Measurements from ENCODE around the gene PARP1.

Gene PARP1

DNA sequence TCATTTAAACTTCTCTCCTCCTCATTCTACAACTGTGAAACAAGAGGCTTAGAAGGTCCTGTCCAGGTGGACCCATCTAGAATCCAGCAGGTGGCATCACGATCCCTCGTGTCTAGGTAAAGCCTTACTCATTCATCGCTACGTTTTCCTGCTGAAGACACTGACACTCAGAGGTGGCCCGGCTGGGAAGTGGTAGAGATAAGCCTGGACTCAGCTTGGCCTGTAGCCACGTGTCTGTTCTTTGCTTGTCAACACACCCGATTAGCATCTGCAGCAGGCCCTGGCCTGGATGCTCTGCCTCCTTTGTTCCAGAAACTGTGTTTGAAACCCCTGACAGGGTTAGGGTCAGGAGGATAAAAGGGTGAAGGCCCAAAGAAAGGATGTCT, 43.4 kb downstream of the PARP1 start:
- peak overlapping the region; percentile 29 for H3K27ac Mint-ChIP-seq
- H3K4me3 Mint-ChIP-seq, result no peak overlapping the region
- H3K36me3 Mint-ChIP-seq (ENCODE audit: low read depth), result peaks cover 99% of the 10 kb centered on the region
- no peaks in the 10 kb centered on the region for H3K4me1 Mint-ChIP-seq (ENCODE audit: low read depth)
- DNase-seq, result no peak
- no peaks in the 10 kb centered on the region for H3K27me3 Mint-ChIP-seq
- H3K9me3 Mint-ChIP-seq, result no peaks in the 10 kb centered on the region

DNA sequence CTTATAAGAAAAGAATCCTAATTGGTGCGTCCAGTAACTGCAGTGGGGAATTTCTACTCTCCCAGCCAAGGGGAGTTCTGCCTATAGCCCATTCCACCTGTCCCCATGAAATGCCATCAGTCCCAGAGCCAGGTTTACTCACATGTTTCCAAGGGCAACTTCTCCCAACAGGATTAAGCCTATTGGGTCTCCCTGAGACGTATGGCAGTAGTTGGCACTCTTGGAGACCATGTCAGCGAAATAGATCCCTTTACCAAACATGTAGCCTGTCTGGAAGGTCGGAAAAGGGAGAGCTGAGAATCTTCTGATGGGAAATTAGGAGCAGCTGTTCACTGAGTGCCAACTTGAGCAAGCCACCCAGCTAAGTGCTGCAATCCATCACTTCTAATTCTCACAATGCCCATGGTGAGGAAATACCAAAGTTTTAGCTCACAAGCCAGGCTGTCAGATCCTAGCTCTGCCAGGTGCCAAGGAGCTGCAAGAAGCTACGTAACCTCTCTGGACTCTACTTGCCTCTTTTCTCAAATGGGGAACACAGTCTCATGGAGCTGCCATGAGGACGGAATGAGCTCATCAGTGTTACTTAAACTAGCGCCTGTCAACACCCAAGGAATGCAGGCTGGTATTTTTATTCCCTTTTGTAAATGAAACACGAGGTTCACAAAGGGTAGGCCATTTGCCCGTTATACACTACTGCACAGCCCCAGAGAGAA, 43.9 kb downstream of the PARP1 start:
- H3K4me1 Mint-ChIP-seq (ENCODE audit: low read depth), result no peaks in the 10 kb centered on the region
- no peaks in the 10 kb centered on the region for H3K27me3 Mint-ChIP-seq
- H3K9me3 Mint-ChIP-seq, result no peaks in the 10 kb centered on the region
- no peak overlapping the region for H3K27ac Mint-ChIP-seq
- H3K36me3 Mint-ChIP-seq (ENCODE audit: low read depth), result peaks cover 99% of the 10 kb centered on the region
- no peak overlapping the region for H3K4me3 Mint-ChIP-seq
- no peak for DNase-seq

DNA sequence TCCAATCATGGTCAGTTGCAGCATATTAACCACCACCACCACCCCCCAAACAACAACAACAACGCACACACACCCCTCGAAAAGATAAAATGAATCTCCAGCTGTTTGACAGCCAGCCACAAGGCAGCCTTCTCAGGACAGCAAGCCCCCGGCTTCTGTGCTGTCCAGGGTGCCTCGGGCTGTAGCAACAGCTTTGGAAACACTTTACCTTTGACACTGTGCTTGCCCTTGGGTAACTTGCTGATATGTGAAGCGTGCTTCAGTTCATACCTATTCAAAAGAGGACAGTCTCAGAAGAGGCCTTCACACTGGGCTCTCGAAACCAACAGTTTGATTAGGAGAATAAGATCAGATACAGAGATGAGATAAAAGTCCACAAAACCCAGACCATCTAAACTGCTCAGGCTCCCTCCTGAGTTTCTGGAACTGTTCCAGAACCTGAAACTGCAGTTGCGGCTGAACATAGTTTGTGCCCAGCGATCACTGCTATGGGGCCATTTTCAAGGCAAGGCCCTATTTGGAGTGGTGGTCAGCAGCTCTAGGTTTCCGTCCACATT, 44.9 kb downstream of the PARP1 start:
- H3K27me3 Mint-ChIP-seq, result no peaks in the 10 kb centered on the region
- no peaks in the 10 kb centered on the region for H3K4me1 Mint-ChIP-seq (ENCODE audit: low read depth)
- no peak overlapping the region for H3K27ac Mint-ChIP-seq
- no peak overlapping the region for H3K4me3 Mint-ChIP-seq
- DNase-seq, result no peak
- H3K36me3 Mint-ChIP-seq (ENCODE audit: low read depth), result peaks cover 99% of the 10 kb centered on the region
- H3K9me3 Mint-ChIP-seq, result no peaks in the 10 kb centered on the region

DNA sequence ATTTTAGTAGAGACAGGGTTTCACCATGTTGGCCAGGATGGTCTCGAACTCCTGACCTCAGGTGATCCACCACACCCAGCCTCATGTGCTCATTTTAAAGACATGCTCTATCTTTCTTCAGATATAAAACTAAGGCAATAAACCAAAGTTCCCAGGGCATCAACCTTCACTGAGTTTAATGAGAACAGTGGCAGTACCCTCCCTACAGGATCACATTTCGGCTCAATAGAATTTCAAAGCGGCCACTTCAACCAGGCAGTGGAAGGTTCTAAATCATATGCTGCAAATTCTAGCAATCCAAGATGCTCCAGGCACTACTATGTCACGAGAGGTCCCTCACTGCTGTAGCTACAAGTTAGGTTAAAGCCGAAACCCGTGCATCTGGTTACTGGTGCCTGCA, 45.5 kb downstream of the PARP1 start:
- H3K27ac Mint-ChIP-seq, result peak overlapping the region; percentile 44
- H3K36me3 Mint-ChIP-seq (ENCODE audit: low read depth), result peaks cover 99% of the 10 kb centered on the region
- H3K4me3 Mint-ChIP-seq, result no peak overlapping the region

DNA sequence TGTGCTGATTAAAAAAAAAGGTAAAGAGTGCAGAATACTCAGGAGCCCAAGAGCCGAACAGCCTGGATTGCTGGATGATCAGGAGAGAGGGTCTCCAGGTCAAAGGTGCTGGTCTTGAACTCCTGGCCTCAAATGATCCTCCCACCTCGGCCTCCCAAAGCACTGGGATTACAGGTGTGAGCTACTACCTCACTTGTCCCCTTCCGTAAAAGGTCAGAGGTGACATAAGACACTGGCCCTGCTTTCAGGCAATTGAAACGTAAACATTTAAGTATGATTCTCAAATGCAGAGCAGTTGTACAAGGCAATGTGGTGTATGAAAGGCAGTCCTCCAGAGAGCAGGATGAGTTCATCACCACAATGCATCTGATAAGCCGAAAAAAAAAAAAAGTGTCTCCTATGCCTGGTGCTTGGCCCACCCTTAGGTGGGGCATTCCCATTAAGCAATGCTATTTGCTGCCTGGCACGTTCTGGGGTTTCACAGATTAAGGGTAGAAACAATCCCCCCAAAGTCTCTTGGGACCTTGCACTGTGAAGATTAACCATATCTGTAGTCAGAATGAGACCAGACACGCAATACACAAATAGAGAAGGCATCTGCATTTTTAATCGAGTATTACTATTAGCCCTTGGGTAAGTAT, 47.7 kb downstream of the PARP1 start:
- Mint-ChIP-seq H3K9me3 (no peaks in the 10 kb centered on the region), H3K4me3 (no peak overlapping the region), H3K36me3 (ENCODE audit: low read depth) (peaks cover 99% of the 10 kb centered on the region), H3K27ac (peak overlapping the region; percentile 2), H3K27me3 (no peaks in the 10 kb centered on the region), H3K4me1 (ENCODE audit: low read depth) (no peaks in the 10 kb centered on the region)
- no peak for DNase-seq

More for the DNA sequence above, 45.5 kb downstream of the PARP1 start:
- Mint-ChIP-seq H3K4me1 (ENCODE audit: low read depth) (no peaks in the 10 kb centered on the region), H3K9me3 (no peaks in the 10 kb centered on the region), H3K27me3 (no peaks in the 10 kb centered on the region)
- no peak for DNase-seq

DNA sequence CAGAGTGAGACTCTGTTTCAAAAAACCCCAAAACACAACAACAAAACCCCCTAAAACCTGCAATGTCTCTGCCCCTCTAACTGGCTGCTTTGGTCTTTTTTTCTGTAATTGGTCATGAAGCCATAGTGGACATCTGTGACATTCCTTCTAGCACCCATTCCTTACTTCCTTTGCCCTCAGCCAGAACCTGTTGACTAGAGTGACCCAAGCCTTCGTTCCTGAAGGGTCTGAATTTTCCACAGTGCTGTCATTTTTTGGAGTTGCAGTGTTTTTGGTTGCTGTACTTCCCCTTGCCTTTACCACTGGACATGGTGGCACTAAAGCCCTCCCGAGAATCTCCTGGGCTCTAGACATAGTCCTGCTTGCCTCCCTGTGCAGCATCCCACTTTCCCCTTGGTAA, 50.5 kb downstream of the PARP1 start:
- Mint-ChIP-seq H3K27ac (peak overlapping the region; percentile 52), H3K4me3 (no peak overlapping the region), H3K4me1 (ENCODE audit: low read depth) (no peaks in the 10 kb centered on the region), H3K36me3 (ENCODE audit: low read depth) (peaks cover 73% of the 10 kb centered on the region), H3K9me3 (no peaks in the 10 kb centered on the region), H3K27me3 (no peaks in the 10 kb centered on the region)
- DNase-seq, result no peak

DNA sequence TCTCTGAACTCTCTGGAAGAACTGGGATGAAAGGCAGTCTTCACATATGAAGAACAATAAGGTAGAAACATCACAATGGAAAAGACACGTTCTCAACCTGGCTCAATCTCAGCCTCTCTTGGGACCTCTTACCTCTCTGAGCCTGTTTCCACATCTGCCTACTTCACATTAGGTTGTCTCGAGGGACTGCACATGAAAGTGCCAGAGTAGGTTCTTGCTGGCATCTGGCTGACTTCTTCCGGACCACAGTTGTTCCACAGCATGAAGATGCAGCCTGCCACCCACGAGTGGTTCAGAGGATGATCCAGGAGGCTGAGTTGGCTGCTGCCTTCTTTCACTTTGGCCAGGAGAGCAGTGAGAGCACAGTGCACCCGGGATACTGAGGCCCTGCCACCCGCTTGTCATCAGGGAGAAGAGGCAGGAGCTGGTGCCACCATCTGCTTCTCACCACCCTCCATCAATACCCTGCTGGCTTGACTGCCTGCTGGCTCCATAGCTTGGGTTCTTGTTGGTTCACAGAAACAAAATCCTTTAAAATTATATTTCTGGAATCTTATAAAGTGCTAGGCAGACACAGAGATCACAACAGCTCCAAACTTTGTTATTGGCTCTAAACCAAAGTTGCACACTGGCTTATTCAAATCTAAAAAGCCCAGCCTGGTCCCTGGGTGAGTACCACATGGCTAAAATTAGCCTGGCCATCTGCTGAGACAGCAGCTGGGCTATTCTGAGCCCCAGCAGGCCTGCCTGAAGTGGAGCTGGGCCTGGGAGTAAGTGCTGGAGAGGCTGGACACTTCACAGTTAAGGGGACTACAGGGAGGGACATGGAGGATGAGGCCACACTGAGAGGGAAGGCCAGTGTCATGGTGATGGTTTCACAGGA, 52.0 kb downstream of the PARP1 start:
- Mint-ChIP-seq H3K4me1 (ENCODE audit: low read depth) (no peaks in the 10 kb centered on the region), H3K4me3 (no peak overlapping the region), H3K27ac (peak overlapping the region; percentile 33), H3K27me3 (no peaks in the 10 kb centered on the region), H3K9me3 (no peaks in the 10 kb centered on the region), H3K36me3 (ENCODE audit: low read depth) (peaks cover 58% of the 10 kb centered on the region)
- DNase-seq, result no peak

DNA sequence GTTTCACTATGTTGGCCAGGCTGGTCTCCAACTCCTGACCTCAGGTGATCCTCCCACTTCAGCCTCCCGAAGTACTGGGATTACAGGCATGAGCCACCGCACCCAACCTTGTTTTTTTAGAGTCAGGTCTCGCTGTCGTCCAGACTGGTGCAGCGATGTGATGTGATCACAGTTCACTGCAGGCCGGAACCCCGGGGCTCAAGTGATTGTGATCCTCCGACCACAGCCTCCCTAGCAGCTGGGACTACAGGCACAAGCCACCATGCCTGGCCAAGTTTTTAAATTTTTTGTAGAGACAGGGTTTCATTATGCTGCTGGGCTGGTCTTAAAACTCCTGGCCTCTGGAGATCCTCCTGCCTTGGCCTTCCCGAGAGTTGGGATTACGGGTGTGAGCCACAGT, 52.9 kb downstream of the PARP1 start:
- peaks cover 50% of the 10 kb centered on the region for H3K36me3 Mint-ChIP-seq (ENCODE audit: low read depth)
- H3K4me1 Mint-ChIP-seq (ENCODE audit: low read depth), result peaks cover 5% of the 10 kb centered on the region
- H3K27me3 Mint-ChIP-seq, result no peaks in the 10 kb centered on the region
- no peak overlapping the region for H3K4me3 Mint-ChIP-seq
- H3K27ac Mint-ChIP-seq, result no peak overlapping the region
- no peak for DNase-seq
- H3K9me3 Mint-ChIP-seq, result no peaks in the 10 kb centered on the region

DNA sequence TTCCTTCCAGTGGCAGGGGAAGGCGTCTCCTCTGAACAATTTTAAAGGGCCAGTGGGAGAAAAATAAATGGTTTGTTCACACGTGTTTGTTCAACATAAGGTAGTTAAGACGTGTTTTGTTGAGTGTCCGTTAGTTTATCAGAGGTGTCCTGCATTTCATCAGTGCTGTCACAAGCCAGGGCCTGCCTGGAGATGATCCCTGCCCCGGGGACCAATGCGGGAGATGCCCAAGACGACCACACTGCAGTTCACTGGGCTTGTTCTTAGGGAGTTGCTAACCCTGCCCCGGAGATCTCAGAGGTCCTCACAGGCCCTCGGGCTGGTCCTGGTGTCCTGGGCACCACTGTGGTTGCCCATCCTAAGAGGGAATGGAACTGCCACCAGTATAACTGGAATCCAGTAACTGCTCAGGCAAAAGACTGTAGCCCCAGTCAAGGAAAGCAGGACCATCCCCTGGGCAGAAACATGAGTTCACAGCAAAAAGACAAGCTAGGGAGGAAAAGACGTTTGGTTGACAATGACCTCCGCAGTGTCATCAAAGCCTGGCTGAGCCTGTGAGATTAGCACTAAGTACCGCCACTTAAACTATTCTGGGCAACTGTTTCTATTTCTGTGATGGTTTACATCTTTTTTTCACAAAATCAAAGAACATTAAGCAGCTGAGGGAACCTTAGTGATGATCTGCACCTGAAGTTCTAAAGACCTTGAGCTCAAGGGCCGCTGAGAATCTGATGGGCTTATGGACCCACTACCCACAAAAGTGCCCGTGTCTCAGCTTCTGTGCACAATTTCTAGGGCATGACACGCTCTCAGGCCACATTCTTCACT, 54.0 kb downstream of the PARP1 start:
- Mint-ChIP-seq H3K4me1 (ENCODE audit: low read depth) (peaks cover 5% of the 10 kb centered on the region), H3K27me3 (no peaks in the 10 kb centered on the region), H3K9me3 (no peaks in the 10 kb centered on the region), H3K36me3 (ENCODE audit: low read depth) (peaks cover 39% of the 10 kb centered on the region), H3K27ac (no peak overlapping the region), H3K4me3 (no peak overlapping the region)
- no peak for DNase-seq

DNA sequence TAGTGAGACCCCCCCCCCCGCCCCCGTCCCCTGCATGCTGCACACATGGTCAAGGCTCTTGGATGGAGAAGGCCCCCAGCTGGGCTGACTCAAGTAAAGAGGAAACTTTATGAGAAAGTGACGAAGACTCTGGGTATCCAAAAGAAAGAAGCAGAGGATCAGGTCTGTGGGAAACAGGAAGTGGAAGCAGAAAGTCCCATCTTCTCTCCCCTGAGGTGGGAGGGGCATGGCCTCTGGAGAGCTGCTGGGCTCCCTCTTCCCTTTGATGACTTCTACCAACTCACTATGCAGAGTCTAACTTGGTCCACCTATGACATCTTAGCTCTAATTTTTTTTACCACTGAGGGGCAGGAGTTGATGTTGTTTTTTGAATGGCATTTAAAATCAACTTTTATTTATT, 56.2 kb downstream of the PARP1 start:
- peak overlapping the region; percentile 10 for H3K27ac Mint-ChIP-seq
- H3K4me1 Mint-ChIP-seq (ENCODE audit: low read depth), result peaks cover 5% of the 10 kb centered on the region
- no peaks in the 10 kb centered on the region for H3K27me3 Mint-ChIP-seq
- no peaks in the 10 kb centered on the region for H3K9me3 Mint-ChIP-seq
- peaks cover 17% of the 10 kb centered on the region for H3K36me3 Mint-ChIP-seq (ENCODE audit: low read depth)
- no peak for DNase-seq
- H3K4me3 Mint-ChIP-seq, result no peak overlapping the region

DNA sequence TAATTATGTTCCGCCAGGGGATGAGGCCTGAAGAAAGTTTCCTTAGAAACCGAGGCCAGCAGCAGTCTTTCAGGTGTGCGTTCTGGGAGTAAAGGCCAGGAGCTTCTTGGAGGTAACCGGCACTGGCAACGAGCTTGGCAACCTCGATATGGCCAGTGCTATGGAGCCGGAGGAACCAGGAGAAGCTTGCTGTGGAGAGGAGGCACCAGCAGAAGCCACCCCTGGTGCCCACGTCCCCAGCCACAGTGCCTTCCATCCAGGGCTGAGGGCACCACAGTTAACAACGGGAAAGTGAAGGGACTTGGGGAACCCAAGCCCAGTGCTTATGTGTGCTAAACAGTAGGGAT, 57.4 kb downstream of the PARP1 start:
- Mint-ChIP-seq H3K4me1 (ENCODE audit: low read depth) (peaks cover 5% of the 10 kb centered on the region), H3K36me3 (ENCODE audit: low read depth) (peaks cover 5% of the 10 kb centered on the region), H3K27me3 (no peaks in the 10 kb centered on the region), H3K9me3 (no peaks in the 10 kb centered on the region), H3K4me3 (no peak overlapping the region), H3K27ac (no peak overlapping the region)
- DNase-seq, result no peak

DNA sequence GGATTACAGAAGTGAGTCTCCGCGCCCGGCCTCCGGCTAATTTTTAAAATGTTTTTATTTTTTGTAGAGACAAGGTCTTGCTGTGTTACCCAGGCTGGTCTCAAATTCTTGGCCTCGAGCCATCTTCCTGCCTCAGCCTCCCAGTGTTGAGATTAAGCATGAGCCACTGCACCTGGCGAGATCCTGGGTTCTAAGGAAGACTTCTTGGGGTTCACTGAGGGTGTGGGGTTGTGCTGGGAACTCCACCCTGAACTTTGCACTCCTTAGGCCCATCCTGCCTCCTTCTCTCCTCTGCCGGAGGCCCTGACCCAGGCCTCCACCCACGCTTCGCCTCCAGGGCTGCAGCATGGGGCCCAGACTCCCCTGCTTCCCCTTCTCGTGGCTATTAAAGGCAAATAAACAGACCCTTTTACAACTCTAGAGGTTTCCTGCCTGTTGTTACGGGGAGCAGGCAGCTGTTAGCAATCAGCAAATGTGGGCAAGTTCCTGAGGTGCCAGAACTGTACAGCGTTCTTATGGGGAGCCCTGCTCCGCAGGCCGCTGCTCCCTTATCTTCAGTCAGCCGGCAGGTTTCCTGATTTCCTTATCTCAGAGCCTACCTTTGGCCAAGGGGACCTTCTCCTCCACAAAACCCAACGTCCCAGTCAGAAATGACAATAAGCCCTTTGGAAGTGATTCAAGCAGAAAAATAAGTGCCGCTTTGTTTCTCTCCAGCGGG, 57.9 kb downstream of the PARP1 start:
- no peak for DNase-seq
- Mint-ChIP-seq H3K36me3 (ENCODE audit: low read depth) (no peaks in the 10 kb centered on the region), H3K4me1 (ENCODE audit: low read depth) (peaks cover 5% of the 10 kb centered on the region), H3K27me3 (no peaks in the 10 kb centered on the region), H3K27ac (no peak overlapping the region), H3K4me3 (no peak overlapping the region), H3K9me3 (no peaks in the 10 kb centered on the region)

DNA sequence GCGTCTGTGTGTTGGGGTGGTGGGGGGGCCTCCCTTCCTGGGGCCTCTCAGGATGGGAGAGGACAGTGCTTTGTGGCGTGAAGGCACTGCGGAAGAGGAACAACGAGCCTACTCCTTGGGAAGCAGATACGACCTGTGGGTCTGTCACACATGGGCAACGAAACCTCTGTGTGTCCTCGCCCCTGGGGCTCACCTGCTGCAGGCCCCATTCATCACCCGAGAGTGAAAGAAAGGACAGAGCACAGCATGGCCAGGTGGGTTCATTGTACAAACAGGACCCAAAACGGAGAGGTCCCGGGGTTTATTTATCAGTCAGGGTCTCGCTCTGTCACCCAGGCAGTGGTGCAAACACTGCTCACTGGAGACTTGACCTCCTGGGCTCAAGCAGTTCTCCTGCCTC, 58.8 kb downstream of the PARP1 start:
- no peak overlapping the region for H3K4me3 Mint-ChIP-seq
- peaks cover 5% of the 10 kb centered on the region for H3K4me1 Mint-ChIP-seq (ENCODE audit: low read depth)
- no peaks in the 10 kb centered on the region for H3K36me3 Mint-ChIP-seq (ENCODE audit: low read depth)
- no peaks in the 10 kb centered on the region for H3K27me3 Mint-ChIP-seq
- DNase-seq, result no peak
- H3K27ac Mint-ChIP-seq, result no peak overlapping the region
- H3K9me3 Mint-ChIP-seq, result no peaks in the 10 kb centered on the region

Measured in activated T-cell treated with anti-CD3 and anti-CD28 coated beads, Interleukin-2, amount 50 U/mL, for 24 hours (primary cell).